H9 (cell line): ENCODE measurements around the gene OR51B6. TPM values are rescaled to one million over a fixed set of nuclear protein-coding genes. Genes with fewer than 3 reads are reported as not detected.
"Not testable (repeated sequence)": the region's sequence is repeated elsewhere in the genome, so short reads cannot be mapped to it uniquely, and the experiment has no call there.

ENCODE experiments used
- DNase-seq: peaks from one replicate; pipeline ENCODE4 v3.0.0-alpha.2; 2017
- H2AFZ ChIP-seq: one replicate; pipeline ENCODE4 v1.6.1; 2013; ENCODE audit warnings: mild to moderate bottlenecking, low read length, control low read depth, moderate library complexity
- H2AK5ac ChIP-seq: 2 replicates; pipeline ENCODE4 v1.6.1; 2013; ENCODE audit warnings: low read length, control low read depth, mixed read lengths; ENCODE audit not compliant: insufficient read length
- H2BK120ac ChIP-seq: one replicate; pipeline ENCODE4 v1.6.1; 2013; ENCODE audit warnings: low read depth, mild to moderate bottlenecking, low read length, control low read depth, inconsistent platforms; ENCODE audit not compliant: poor library complexity, severe bottlenecking
- H2BK12ac ChIP-seq: 2 replicates; pipeline ENCODE4 v1.6.1; 2013; ENCODE audit warnings: low read length, control low read depth, mixed read lengths, low read depth; ENCODE audit not compliant: insufficient read length
- H2BK15ac ChIP-seq: 2 replicates; pipeline ENCODE4 v1.6.1; 2013; ENCODE audit warnings: low read depth, low read length, control low read depth
- H2BK20ac ChIP-seq: one replicate; pipeline ENCODE4 v1.6.1; 2013; ENCODE audit warnings: low read depth, mild to moderate bottlenecking, low read length, control low read depth, inconsistent platforms; ENCODE audit not compliant: poor library complexity, severe bottlenecking
- H2BK5ac ChIP-seq: 2 replicates; pipeline ENCODE4 v1.6.1; 2013; ENCODE audit warnings: low read length, control low read depth, mixed read lengths; ENCODE audit not compliant: insufficient read length
- H3K14ac ChIP-seq: 2 replicates; pipeline ENCODE4 v1.6.1; 2013; ENCODE audit warnings: low read length, control low read depth; ENCODE audit not compliant: insufficient read depth
- H3K18ac ChIP-seq: 2 replicates; pipeline ENCODE4 v1.6.1; 2013; ENCODE audit warnings: low read depth, mild to moderate bottlenecking, mixed read lengths, low read length, control low read depth; ENCODE audit not compliant: insufficient read length
- H3K23ac ChIP-seq: 2 replicates; pipeline ENCODE4 v1.6.1; 2013; ENCODE audit warnings: low read length, control low read depth, mixed read lengths, low read depth; ENCODE audit not compliant: insufficient read length
- H3K23me2 ChIP-seq: 2 replicates; pipeline ENCODE4 v1.6.1; 2013; ENCODE audit warnings: low read depth, mild to moderate bottlenecking, mixed read lengths, low read length, control low read depth; ENCODE audit not compliant: insufficient read length, poor library complexity, severe bottlenecking
- H3K27ac ChIP-seq: 2 replicates; pipeline ENCODE4 v1.5.1; 2013; ENCODE audit warnings: low read length, control low read depth, mixed read lengths, low read depth; ENCODE audit not compliant: insufficient read length
- H3K27me3 ChIP-seq: 2 replicates; pipeline ENCODE4 v1.6.1; 2013; ENCODE audit warnings: low read length, control low read depth, inconsistent platforms; ENCODE audit not compliant: insufficient read depth
- H3K4ac ChIP-seq: 2 replicates; pipeline ENCODE4 v1.6.1; 2013; ENCODE audit warnings: low read depth, mild to moderate bottlenecking, control low read depth, inconsistent platforms, low read length, moderate library complexity
- H3K4me1 ChIP-seq: 2 replicates; pipeline ENCODE4 v1.6.1; 2013; ENCODE audit warnings: low read length, control low read depth, inconsistent platforms; ENCODE audit not compliant: insufficient read depth
- H3K4me2 ChIP-seq: 2 replicates; pipeline ENCODE4 v1.6.1; 2013; ENCODE audit warnings: low read length, control low read depth, mixed read lengths; ENCODE audit not compliant: insufficient read length, insufficient read depth
- H3K56ac ChIP-seq: 2 replicates; pipeline ENCODE4 v1.6.1; 2013; ENCODE audit warnings: low read depth, mild to moderate bottlenecking, mixed read lengths, low read length, control low read depth; ENCODE audit not compliant: insufficient read length
- H3K79me1 ChIP-seq: 2 replicates; pipeline ENCODE4 v1.6.1; 2013; ENCODE audit warnings: low read depth, mild to moderate bottlenecking, moderate library complexity, low read length, control low read depth, inconsistent platforms; ENCODE audit not compliant: insufficient read depth, poor library complexity, severe bottlenecking
- H3K79me2 ChIP-seq: 2 replicates; pipeline ENCODE4 v1.6.1; 2013; ENCODE audit warnings: low read length, control low read depth, inconsistent platforms; ENCODE audit not compliant: insufficient read depth
- H3K9ac ChIP-seq: 2 replicates; pipeline ENCODE4 v1.6.1; 2013; ENCODE audit warnings: low read length, control low read depth, mixed read lengths; ENCODE audit not compliant: insufficient read length; ENCODE audit errors: extremely low read depth
- H3K9me3 ChIP-seq: one replicate; pipeline ENCODE4 v1.6.1; 2013; ENCODE audit warnings: low read depth, low read length, inconsistent platforms; ENCODE audit not compliant: control insufficient read depth
- H3T11ph ChIP-seq: one replicate; pipeline ENCODE4 v1.6.1; 2013; ENCODE audit warnings: mild to moderate bottlenecking, low read length, control low read depth, inconsistent platforms
- H4K20me1 ChIP-seq: one replicate; pipeline ENCODE4 v1.6.1; 2013; ENCODE audit not compliant: control insufficient read depth, insufficient read length, insufficient read depth
- H4K5ac ChIP-seq: 2 replicates; pipeline ENCODE4 v1.6.1; 2013; ENCODE audit warnings: low read depth, mild to moderate bottlenecking, mixed read lengths, low read length, control low read depth; ENCODE audit not compliant: insufficient read length
- H4K8ac ChIP-seq: replicated peaks from 2 replicates; pipeline ENCODE4 v1.6.1; 2013; ENCODE audit warnings: low read length, control low read depth, mixed read lengths, low read depth; ENCODE audit not compliant: insufficient read length
- H4K91ac ChIP-seq: 2 replicates; pipeline ENCODE4 v1.6.1; 2013; ENCODE audit warnings: low read depth, mild to moderate bottlenecking, moderate library complexity, mixed read lengths, low read length, control low read depth; ENCODE audit not compliant: insufficient read length
- H3K27ac Mint-ChIP-seq, 3 experiments: 2 replicates in 2 of 3; 3 replicates in 1 of 3; pipeline ENCODE4 v1.8.0; 2020 to 2021; ENCODE audit warnings: mixed read lengths in 3 of 3, mild to moderate bottlenecking in 1 of 3, moderate library complexity in 1 of 3
- H3K27me3 Mint-ChIP-seq: 2 replicates; pipeline ENCODE4 v1.8.0; 2021; ENCODE audit warnings: low read depth, mild to moderate bottlenecking, moderate library complexity, mixed read lengths
- H3K36me3 Mint-ChIP-seq, 3 experiments: 2 replicates in 2 of 3; 3 replicates in 1 of 3; pipeline ENCODE4 v1.8.0; 2020 to 2021; ENCODE audit warnings: low read depth in 3 of 3, mixed read lengths in 3 of 3; ENCODE audit not compliant: insufficient read depth in 1 of 3
- H3K4me1 Mint-ChIP-seq, 2 experiments: 2 replicates each; pipeline ENCODE4 v1.8.0; 2020; ENCODE audit warnings: mixed read lengths in 2 of 2
- H3K4me3 Mint-ChIP-seq, 2 experiments: 2 replicates in 1 of 2; 3 replicates in 1 of 2; pipeline ENCODE4 v1.8.0; 2020 to 2021; ENCODE audit warnings: mild to moderate bottlenecking in 2 of 2, mixed read lengths in 2 of 2, moderate library complexity in 1 of 2
- H3K9me3 Mint-ChIP-seq, 2 experiments: 2 replicates in 1 of 2; 3 replicates in 1 of 2; pipeline ENCODE4 v1.8.0; 2020; ENCODE audit warnings: mild to moderate bottlenecking in 2 of 2, mixed read lengths in 2 of 2, moderate library complexity in 1 of 2
- CTCF ChIP-seq: fragments of 200-600 bp; sonication (generic); conservative IDR thresholded peaks from 3 replicates; pipeline ENCODE4 v1.8.0; 2021; ENCODE audit warnings: antibody characterized with exemption, mild to moderate bottlenecking
- WGBS: extraction: QIAGEN DNeasy Blood & Tissue Kit; methylation state at CpG from one replicate; pipeline ENCODE4 v1.1.7; 2013; ENCODE audit warnings: missing lambda C conversion rate, low lambda C conversion rate, mixed read lengths; ENCODE audit not compliant: insufficient read length; ENCODE audit errors: extremely low coverage; 5-methylcytosine and 5-hydroxymethylcytosine counted together
- total RNA-seq: library from RNA; stranded (reverse); gene quantifications from 2 replicates; pipeline ENCODE4 v1.2.1, GENCODE V29; 2021

The OR51B6 gene
- total RNA-seq, 1 experiment from 2014 or later = not detected

GRCh38 chr11:5336331-5336730 is 15.0 kb upstream of the OR51B6 start:
- no peaks in the 10 kb centered on the region for H3K27me3 ChIP-seq
- H3K4ac ChIP-seq = no peak overlapping the region
- TF ChIP-seq CTCF = no peak
- no peak overlapping the region for H2BK5ac ChIP-seq
- H4K91ac ChIP-seq = no peak overlapping the region
- Mint-ChIP-seq H3K36me3 (no peaks in the 10 kb centered on the region), H3K27ac (no peak overlapping the region), H3K9me3 (no peaks in the 10 kb centered on the region), H3K27me3 (no peaks in the 10 kb centered on the region), H3K4me3 (no peak overlapping the region), H3K4me1 (no peaks in the 10 kb centered on the region)
- no peak overlapping the region for H3T11ph ChIP-seq
- H2BK12ac ChIP-seq = no peak overlapping the region
- no peaks in the 10 kb centered on the region for H3K79me2 ChIP-seq
- H3K56ac ChIP-seq = no peak overlapping the region
- H2BK120ac ChIP-seq = no peak overlapping the region
- no peak overlapping the region for H3K23ac ChIP-seq
- H4K20me1 ChIP-seq = no peaks in the 10 kb centered on the region
- no peaks in the 10 kb centered on the region for H3K79me1 ChIP-seq
- H3K4me2 ChIP-seq = no peak overlapping the region
- H3K9me3 ChIP-seq = no peaks in the 10 kb centered on the region
- no peak for DNase-seq
- no peak overlapping the region for H3K27ac ChIP-seq
- H2AFZ ChIP-seq = no peak overlapping the region
- no peak overlapping the region for H4K8ac ChIP-seq
- no peaks in the 10 kb centered on the region for H3K4me1 ChIP-seq
- no peak overlapping the region for H3K18ac ChIP-seq
- no peak overlapping the region for H4K5ac ChIP-seq
- H2BK20ac ChIP-seq = no peak overlapping the region
- no peak overlapping the region for H2AK5ac ChIP-seq
- H3K9ac ChIP-seq = no peak overlapping the region
- H3K14ac ChIP-seq = no peak overlapping the region
- no peaks in the 10 kb centered on the region for H3K23me2 ChIP-seq
- H2BK15ac ChIP-seq = no peak overlapping the region

GRCh38 chr11:5337253-5337652 is 14.1 kb upstream of the OR51B6 start:
- H3K27me3 Mint-ChIP-seq, H3K9me3 ChIP-seq, H4K91ac ChIP-seq, H3K9me3 Mint-ChIP-seq, H4K5ac ChIP-seq, H4K8ac ChIP-seq, H3K9ac ChIP-seq, H2BK15ac ChIP-seq, H3K79me1 ChIP-seq, H2BK20ac ChIP-seq, H3K4me1 ChIP-seq, DNase-seq, H3K36me3 Mint-ChIP-seq, H3K14ac ChIP-seq, H4K20me1 ChIP-seq, H3K18ac ChIP-seq, H2AK5ac ChIP-seq, H3T11ph ChIP-seq, H3K56ac ChIP-seq, H3K79me2 ChIP-seq, H3K23me2 ChIP-seq, H3K4me3 Mint-ChIP-seq, H3K27ac Mint-ChIP-seq, H3K27me3 ChIP-seq, H2BK120ac ChIP-seq, H2BK12ac ChIP-seq, H3K4me1 Mint-ChIP-seq, H3K4me2 ChIP-seq, H3K27ac ChIP-seq, H2AFZ ChIP-seq, H3K4ac ChIP-seq, H2BK5ac ChIP-seq, H3K23ac ChIP-seq: not testable (repeated sequence)
- WGBS = no CpG with 5 or more reads among the region's 1 CpG
